HUES6 (cell line): ENCODE data around the gene SPATA6L.

Experiments used
- H3K27ac ChIP-seq: 2 replicates; pipeline ENCODE4 v1.7.0; 2013; ENCODE audit warnings: low read depth, mild to moderate bottlenecking, low read length, inconsistent platforms
- H3K27me3 ChIP-seq: 2 replicates; pipeline ENCODE4 v1.6.1; 2013; ENCODE audit warnings: low read length; ENCODE audit not compliant: control insufficient read depth, insufficient read depth
- H3K36me3 ChIP-seq: 2 replicates; pipeline ENCODE4 v1.6.1; 2013; ENCODE audit warnings: low read length; ENCODE audit not compliant: control insufficient read depth, insufficient read depth
- H3K4me1 ChIP-seq: 2 replicates; pipeline ENCODE4 v1.6.1; 2013; ENCODE audit warnings: low read length; ENCODE audit not compliant: control insufficient read depth, insufficient read depth
- H3K4me3 ChIP-seq: 2 replicates; pipeline ENCODE4 v1.5.1; 2013; ENCODE audit warnings: low read depth, low read length
- H3K9ac ChIP-seq: one replicate; pipeline ENCODE4 v1.6.1; 2013; ENCODE audit warnings: mild to moderate bottlenecking, low read length
- H3K9me3 ChIP-seq: 2 replicates; pipeline ENCODE4 v1.6.1; 2013; ENCODE audit warnings: low read depth, low read length; ENCODE audit not compliant: control insufficient read depth, insufficient read depth

The SPATA6L gene

GRCh38 chr9:4666042-4666699 is at the start of gene SPATA6L:
Gene SPATA6L (minus strand): TSS chr9:4666480. CDS start chr9:4666250, 230 bp downstream.
- Histone ChIP-seq H3K27ac (no peak within 1 kb of the TSS), H3K36me3 (no peaks in the 10 kb centered on the region), H3K4me1 (peaks cover 38% of the 10 kb centered on the region), H3K9ac (peak within 1 kb of the TSS; percentile 38), H3K27me3 (peaks cover 6% of the 10 kb centered on the region; the same call in 1 of the 2 replicates), H3K4me3 (peak within 1 kb of the TSS; percentile 80), H3K9me3 (no peaks in the 10 kb centered on the region)

- Histone ChIP-seq H3K9ac (no peak overlapping the region), H3K36me3 (peaks cover 71% of the 10 kb centered on the region), H3K4me1 (no peaks in the 10 kb centered on the region), H3K27me3 (no peaks in the 10 kb centered on the region), H3K27ac (no peak overlapping the region), H3K9me3 (no peaks in the 10 kb centered on the region), H3K4me3 (no peak overlapping the region)
Measured at GRCh38 chr9:4714266-4715016, 48.2 kb upstream of the SPATA6L start.

GRCh38 chr9:4713849-4714248 is 47.6 kb upstream of the SPATA6L start:
- H3K4me1 ChIP-seq, result no peaks in the 10 kb centered on the region
- H3K36me3 ChIP-seq, result peaks cover 68% of the 10 kb centered on the region
- no peak overlapping the region for H3K27ac ChIP-seq
- no peaks in the 10 kb centered on the region for H3K27me3 ChIP-seq
- no peak overlapping the region for H3K9ac ChIP-seq
- no peak overlapping the region for H3K4me3 ChIP-seq
- no peaks in the 10 kb centered on the region for H3K9me3 ChIP-seq

- no peak overlapping the region for H3K4me3 ChIP-seq
- no peaks in the 10 kb centered on the region for H3K9me3 ChIP-seq
- H3K9ac ChIP-seq, result no peak overlapping the region
- H3K36me3 ChIP-seq, result peaks cover 42% of the 10 kb centered on the region
- H3K27ac ChIP-seq, result no peak overlapping the region
- no peaks in the 10 kb centered on the region for H3K27me3 ChIP-seq
- no peaks in the 10 kb centered on the region for H3K4me1 ChIP-seq
Measured at GRCh38 chr9:4709380-4709779, 43.1 kb upstream of the SPATA6L start.

GRCh38 chr9:4706971-4707622 is 40.8 kb upstream of the SPATA6L start:
- Histone ChIP-seq H3K36me3 (peaks cover 38% of the 10 kb centered on the region), H3K4me3 (no peak overlapping the region), H3K27ac (no peak overlapping the region)

DNA sequence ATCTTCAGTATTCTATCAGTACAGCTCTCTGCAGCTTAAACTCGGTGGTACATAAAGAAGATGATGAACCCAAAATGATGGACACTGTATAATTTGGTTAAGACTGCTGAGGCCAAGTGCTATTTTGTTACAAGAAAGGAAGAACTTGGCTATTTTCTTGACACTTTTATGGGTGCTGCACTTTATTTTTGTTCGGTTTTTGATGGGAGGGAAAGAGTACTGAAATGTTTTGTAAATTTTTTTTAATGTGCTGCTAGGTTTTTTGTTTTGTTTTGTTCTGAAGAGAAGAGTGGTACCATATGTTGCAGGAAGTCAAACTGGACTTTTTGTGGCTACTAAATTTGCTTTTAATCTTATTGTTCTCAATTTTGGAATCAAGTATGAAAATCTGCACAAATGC is 39.7 kb upstream of the SPATA6L start:
- H3K27ac ChIP-seq, result no peak overlapping the region
- H3K4me1 ChIP-seq, result no peaks in the 10 kb centered on the region
- no peak overlapping the region for H3K4me3 ChIP-seq
- no peaks in the 10 kb centered on the region for H3K9me3 ChIP-seq
- no peak overlapping the region for H3K9ac ChIP-seq
- peaks cover 47% of the 10 kb centered on the region for H3K36me3 ChIP-seq
- H3K27me3 ChIP-seq, result no peaks in the 10 kb centered on the region

More at GRCh38 chr9:4706971-4707622, 40.8 kb upstream of the SPATA6L start:
- Histone ChIP-seq H3K4me1 (no peaks in the 10 kb centered on the region), H3K9me3 (no peaks in the 10 kb centered on the region), H3K9ac (no peak overlapping the region), H3K27me3 (no peaks in the 10 kb centered on the region)

DNA sequence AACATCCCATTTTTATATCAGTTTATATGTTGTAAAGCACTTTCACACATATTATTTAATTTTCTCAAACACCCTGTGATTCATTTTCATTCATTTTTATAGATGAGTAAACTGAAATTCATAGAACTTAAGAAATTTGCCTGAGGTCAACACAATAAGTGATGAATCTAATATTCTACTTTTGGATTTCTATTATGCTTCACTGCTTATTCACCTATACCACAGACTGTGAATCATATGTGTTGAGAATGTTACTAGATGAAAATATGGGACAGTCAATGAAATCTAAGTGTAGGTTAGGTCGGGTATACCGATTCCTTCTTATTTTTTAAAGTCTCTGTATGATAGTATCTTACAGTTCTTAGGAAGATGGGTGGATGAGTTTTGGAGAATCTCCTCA is 37.8 kb upstream of the SPATA6L start:
- Histone ChIP-seq H3K9me3 (no peaks in the 10 kb centered on the region), H3K9ac (no peak overlapping the region), H3K4me1 (no peaks in the 10 kb centered on the region), H3K4me3 (no peak overlapping the region), H3K27me3 (no peaks in the 10 kb centered on the region), H3K27ac (no peak overlapping the region), H3K36me3 (peaks cover 48% of the 10 kb centered on the region)

- Histone ChIP-seq H3K9ac (no peak overlapping the region), H3K27ac (no peak overlapping the region), H3K36me3 (peaks cover 55% of the 10 kb centered on the region), H3K27me3 (no peaks in the 10 kb centered on the region), H3K9me3 (no peaks in the 10 kb centered on the region), H3K4me1 (no peaks in the 10 kb centered on the region), H3K4me3 (no peak overlapping the region)
Measured at GRCh38 chr9:4701526-4701925, 35.2 kb upstream of the SPATA6L start.

DNA sequence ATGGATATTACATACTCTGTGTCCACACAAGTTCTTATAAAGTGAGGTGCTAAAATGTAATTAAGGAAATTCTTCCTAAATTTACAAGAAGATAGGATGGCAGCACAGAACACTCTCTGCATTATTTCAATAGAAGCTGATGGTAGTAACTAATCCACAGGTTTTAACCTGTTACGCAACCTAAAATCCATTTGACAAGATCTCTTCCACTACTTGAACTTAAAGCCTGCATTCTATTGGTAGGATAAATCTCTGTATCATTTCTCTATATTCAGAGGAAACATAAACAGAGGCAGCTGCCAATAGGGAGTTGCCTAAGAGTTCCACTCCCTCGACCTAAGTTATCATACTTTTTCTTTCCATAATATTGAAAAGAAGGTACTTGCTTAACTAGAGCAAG is 34.7 kb upstream of the SPATA6L start:
- Histone ChIP-seq H3K4me3 (no peak overlapping the region), H3K9ac (no peak overlapping the region), H3K9me3 (no peaks in the 10 kb centered on the region), H3K4me1 (no peaks in the 10 kb centered on the region), H3K36me3 (peaks cover 51% of the 10 kb centered on the region), H3K27ac (no peak overlapping the region), H3K27me3 (no peaks in the 10 kb centered on the region)

DNA sequence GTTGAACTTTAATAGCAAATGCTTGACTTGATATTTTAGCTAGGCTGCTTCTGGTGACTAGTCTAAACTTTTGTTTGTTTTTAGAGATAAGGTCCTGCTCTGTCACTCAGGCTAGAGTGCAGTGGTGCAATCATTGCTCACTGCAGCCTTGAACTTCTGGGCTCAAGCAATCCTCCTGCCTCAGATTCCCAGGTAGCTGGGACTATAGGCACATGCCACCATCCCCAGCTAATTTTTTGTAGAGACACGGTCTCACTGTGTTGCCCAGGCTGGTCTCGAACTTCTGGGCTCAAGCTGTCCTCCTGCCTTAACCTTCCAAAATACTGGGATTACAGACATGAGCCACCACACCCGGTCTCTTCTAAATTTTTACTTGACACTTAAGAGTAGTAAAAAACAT is 33.8 kb upstream of the SPATA6L start:
- Histone ChIP-seq H3K9me3 (no peaks in the 10 kb centered on the region), H3K36me3 (peaks cover 49% of the 10 kb centered on the region), H3K4me1 (no peaks in the 10 kb centered on the region), H3K9ac (no peak overlapping the region), H3K27ac (no peak overlapping the region), H3K27me3 (no peaks in the 10 kb centered on the region), H3K4me3 (no peak overlapping the region)

- Histone ChIP-seq H3K36me3 (peaks cover 23% of the 10 kb centered on the region), H3K27me3 (no peaks in the 10 kb centered on the region), H3K27ac (no peak overlapping the region), H3K9ac (no peak overlapping the region), H3K4me1 (0 out of 2 replicates have a peak, but pooled peaks cover 2% of the 10 kb centered on the region), H3K4me3 (no peak overlapping the region), H3K9me3 (no peaks in the 10 kb centered on the region)
Measured at GRCh38 chr9:4691795-4692194, 25.5 kb upstream of the SPATA6L start.
